22Rv1 (cell line): ENCODE measurements around the gene GTF2I.
"Not testable (repeated sequence)": the region's sequence is repeated elsewhere in the genome, so short reads cannot be mapped to it uniquely, and the experiment has no call there.

Experiments
- CTCF ChIP-seq: fragments of 450-650 bp; IDR thresholded peaks from 2 replicates; pipeline ENCODE4 v1.5.1; 2017; ENCODE audit warnings: mild to moderate bottlenecking
- ZFX ChIP-seq: fragments of 450-650 bp; IDR thresholded peaks from 2 replicates; pipeline ENCODE4 v1.6.1; 2017; ENCODE audit warnings: antibody characterized with exemption, borderline replicate concordance

- TF ChIP-seq CTCF, ZFX: not testable (repeated sequence)
Measured at GRCh38 chr7:74704419-74704818, 46.9 kb downstream of the GTF2I start.
